PC-9 (cell line): ENCODE measurements around the gene SUGCT. TPM values are rescaled to one million over a fixed set of nuclear protein-coding genes. Genes with fewer than 3 reads are reported as not detected.

Source experiments
- BruUV-seq: library from RNA; stranded (reverse); fragments of 400-500 nt; replicated peaks from 2 replicates; lab custom pipeline; 2021; lab: Mats Ljungman, UMichigan
- CTCF ChIA-PET: fragments of 300-600 bp; sonication (Branson Sonifier 250); formaldehyde crosslinking; loops from one replicate; lab custom pipeline; 2022; ENCODE audit warnings: antibody characterized with exemption; lab: Charles Lee
- POLR2A ChIA-PET: fragments of 300-600 bp; sonication (Branson Sonifier 250); formaldehyde crosslinking; loops from one replicate; lab custom pipeline; 2022; ENCODE audit warnings: antibody characterized with exemption; ENCODE audit not compliant: unreplicated experiment; lab: Charles Lee
- DNase-seq, 2 experiments: peaks; one replicate each; pipeline versions ENCODE4 v3.0.0 to v3.0.0-alpha.2; 2015 to 2022; ENCODE audit warnings: mixed read lengths in 1 of 2
- H2AFZ ChIP-seq: fragments of 200-600 bp; sonication (generic); 2 replicates; pipeline ENCODE4 v1.8.1; 2017; ENCODE audit warnings: antibody characterized with exemption
- H3F3A ChIP-seq: fragments of 200-600 bp; sonication (generic); 2 replicates; pipeline ENCODE4 v1.8.1; 2017; ENCODE audit warnings: antibody characterized with exemption, mild to moderate bottlenecking, low read depth; ENCODE audit not compliant: insufficient read depth
- H3K27ac ChIP-seq: fragments of 200-600 bp; sonication (generic); 2 replicates; pipeline ENCODE4 v1.6.1; 2016; ENCODE audit warnings: mixed run types
- H3K27me3 ChIP-seq: fragments of 200-600 bp; sonication (generic); 2 replicates; pipeline ENCODE4 v1.6.1; 2016; ENCODE audit warnings: low read depth, mixed run types; ENCODE audit not compliant: insufficient read depth
- H3K36me3 ChIP-seq: fragments of 200-600 bp; sonication (generic); 2 replicates; pipeline ENCODE4 v1.6.1; 2016; ENCODE audit warnings: low read depth, mixed run types
- H3K4me1 ChIP-seq: fragments of 200-600 bp; sonication (generic); replicated peaks from 2 replicates; pipeline ENCODE4 v1.6.1; 2016; ENCODE audit warnings: mixed run types; ENCODE audit not compliant: insufficient read depth
- H3K4me2 ChIP-seq: fragments of 200-600 bp; sonication (generic); 2 replicates; pipeline ENCODE4 v1.6.1; 2017; ENCODE audit warnings: mixed run types
- H3K4me3 ChIP-seq: fragments of 200-600 bp; sonication (generic); 2 replicates; pipeline ENCODE4 v1.6.1; 2016; ENCODE audit warnings: mixed run types
- H3K79me2 ChIP-seq: fragments of 200-600 bp; sonication (generic); 2 replicates; pipeline ENCODE4 v1.6.1; 2017; ENCODE audit warnings: low read depth, mixed run types
- H3K9me2 ChIP-seq: fragments of 200-600 bp; sonication (generic); 2 replicates; pipeline ENCODE4 v1.8.1; 2017; ENCODE audit warnings: mild to moderate bottlenecking; ENCODE audit not compliant: insufficient read depth
- H3K9me3 ChIP-seq: fragments of 200-600 bp; sonication (generic); 2 replicates; pipeline ENCODE4 v1.8.1; 2016; ENCODE audit warnings: low read depth; ENCODE audit not compliant: insufficient read depth
- H4K20me1 ChIP-seq: fragments of 200-600 bp; sonication (generic); 2 replicates; pipeline ENCODE4 v1.8.1; 2017; ENCODE audit not compliant: insufficient read depth
- CTCF ChIP-seq: fragments of 200-600 bp; sonication (generic); conservative IDR thresholded peaks from 2 replicates; pipeline ENCODE4 v1.6.1; 2017; ENCODE audit warnings: mixed run types, antibody characterized with exemption, mild to moderate bottlenecking, moderate library complexity
- EZH2 ChIP-seq: fragments of 200-600 bp; sonication (generic); IDR thresholded peaks from 2 replicates; pipeline ENCODE4 v1.8.0; 2017; ENCODE audit warnings: antibody characterized with exemption, low read depth
- intact Hi-C: fragments of 100-400 bp; cut with micrococcal nuclease; formaldehyde crosslinking; loops from one replicate; pipeline ENCODE4 v1.10.0; 2022; ENCODE audit not compliant: unreplicated experiment
- total RNA-seq: library from RNA; stranded (reverse); gene quantifications from 2 replicates; pipeline ENCODE4 v1.2.3, GENCODE V29; 2021

SUGCT gene
- total RNA-seq, 1 experiment from 2014 or later: 3.5 TPM

GRCh38 chr7:40720416-40720815 lies 585.6 kb downstream of the SUGCT start:
- no peaks in the 10 kb centered on the region for H3F3A ChIP-seq
- no peaks in the 10 kb centered on the region for H4K20me1 ChIP-seq
- no peaks in the 10 kb centered on the region for H3K9me2 ChIP-seq
- no peak overlapping the region for H3K4me3 ChIP-seq
- no peaks in the 10 kb centered on the region for H3K27me3 ChIP-seq
- no peak for DNase-seq
- intact Hi-C loops: no loop called here
- no peak overlapping the region for H3K4me2 ChIP-seq
- no peaks in the 10 kb centered on the region for H3K79me2 ChIP-seq
- no peaks in the 10 kb centered on the region for H3K4me1 ChIP-seq
- POLR2A ChIA-PET: no interaction called here
- no peaks in the 10 kb centered on the region for H3K36me3 ChIP-seq
- H3K9me3 ChIP-seq: no peaks in the 10 kb centered on the region
- H2AFZ ChIP-seq: no peak overlapping the region
- TF ChIP-seq CTCF (no peak), EZH2 (no peak)
- no TSS peak for BruUV-seq
- H3K27ac ChIP-seq: no peak overlapping the region
- CTCF ChIA-PET: no interaction called here

- no peaks in the 10 kb centered on the region for H3F3A ChIP-seq
- no peak overlapping the region for H3K4me2 ChIP-seq
- H3K9me3 ChIP-seq: no peaks in the 10 kb centered on the region
- H3K27ac ChIP-seq: no peak overlapping the region
- no peak overlapping the region for H3K4me3 ChIP-seq
- no TSS peak for BruUV-seq
- POLR2A ChIA-PET: no interaction called here
- no peaks in the 10 kb centered on the region for H3K4me1 ChIP-seq
- no peaks in the 10 kb centered on the region for H3K79me2 ChIP-seq
- no peaks in the 10 kb centered on the region for H3K27me3 ChIP-seq
- no peak overlapping the region for H2AFZ ChIP-seq
- TF ChIP-seq CTCF (no peak), EZH2 (no peak)
- intact Hi-C loops: no loop called here
- no peaks in the 10 kb centered on the region for H4K20me1 ChIP-seq
- no peaks in the 10 kb centered on the region for H3K36me3 ChIP-seq
- DNase-seq: no peak
- CTCF ChIA-PET: no interaction called here
- no peaks in the 10 kb centered on the region for H3K9me2 ChIP-seq
Measured at GRCh38 chr7:40721342-40721949, 586.6 kb downstream of the SUGCT start.

- TF ChIP-seq EZH2 (no peak), CTCF (no peak)
- ChIA-PET POLR2A (interaction anchor here (0.5 kb wide), 1 partner anchor 284 kb away, joined by 4 read pairs; no protein-coding TSS in a partner anchor), CTCF (no interaction called here)
- Histone ChIP-seq H3K9me3 (no peaks in the 10 kb centered on the region), H3K4me2 (no peak overlapping the region), H3K4me3 (no peak overlapping the region), H3K36me3 (no peaks in the 10 kb centered on the region), H2AFZ (no peak overlapping the region), H3K27ac (no peak overlapping the region), H3K27me3 (no peaks in the 10 kb centered on the region), H3K79me2 (no peaks in the 10 kb centered on the region), H3K4me1 (no peaks in the 10 kb centered on the region), H4K20me1 (no peaks in the 10 kb centered on the region), H3K9me2 (no peaks in the 10 kb centered on the region), H3F3A (no peaks in the 10 kb centered on the region)
- DNase-seq: no peak
- BruUV-seq: no TSS peak
- intact Hi-C loops: no loop called here
Measured at GRCh38 chr7:40722242-40722641, 587.4 kb downstream of the SUGCT start.
